ENCODE measurements around the gene DNAJB5.
"Not testable (repeated sequence)": the region's sequence is repeated elsewhere in the genome, so short reads cannot be mapped to it uniquely, and the experiment has no call there.

DNAJB5 gene

DNA sequence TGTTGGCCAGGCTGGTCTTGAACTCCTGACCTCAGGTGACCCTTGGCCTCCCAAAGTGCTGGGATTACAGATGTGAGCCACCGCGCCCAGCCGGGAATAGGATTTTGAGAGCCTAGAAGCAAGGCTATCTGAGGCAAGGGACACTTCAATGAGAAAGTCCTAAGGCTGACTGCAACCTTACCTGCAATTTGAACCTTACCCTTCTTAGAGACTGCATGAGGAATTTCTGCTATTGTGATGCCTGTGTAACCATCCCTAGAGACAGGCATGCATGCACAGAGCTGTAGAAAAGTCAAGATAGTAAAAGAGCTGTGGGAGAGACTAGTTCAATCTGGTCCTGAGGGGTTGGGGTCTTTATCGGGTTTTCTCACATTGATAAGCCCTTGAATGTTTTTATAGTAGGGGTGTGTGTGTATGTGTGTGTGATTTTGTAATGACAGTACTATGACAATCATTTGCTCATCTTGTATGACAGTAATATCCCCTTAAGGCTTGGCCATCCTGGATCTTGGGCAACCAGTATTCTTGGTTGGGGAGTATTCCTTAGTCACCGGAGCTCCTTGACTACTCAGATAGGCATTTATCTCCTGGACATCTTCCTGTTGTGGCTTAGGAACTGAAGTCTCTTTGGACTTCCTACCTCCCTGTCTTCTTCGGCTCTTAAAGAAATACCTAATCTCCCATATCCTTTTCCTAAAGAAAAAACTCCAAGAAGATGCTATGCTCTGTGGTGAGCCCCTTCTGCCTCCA is 11.2 kb downstream of the DNAJB5 start:
- DNase-seq (ENCODE audit: low spot score): no peak

DNA sequence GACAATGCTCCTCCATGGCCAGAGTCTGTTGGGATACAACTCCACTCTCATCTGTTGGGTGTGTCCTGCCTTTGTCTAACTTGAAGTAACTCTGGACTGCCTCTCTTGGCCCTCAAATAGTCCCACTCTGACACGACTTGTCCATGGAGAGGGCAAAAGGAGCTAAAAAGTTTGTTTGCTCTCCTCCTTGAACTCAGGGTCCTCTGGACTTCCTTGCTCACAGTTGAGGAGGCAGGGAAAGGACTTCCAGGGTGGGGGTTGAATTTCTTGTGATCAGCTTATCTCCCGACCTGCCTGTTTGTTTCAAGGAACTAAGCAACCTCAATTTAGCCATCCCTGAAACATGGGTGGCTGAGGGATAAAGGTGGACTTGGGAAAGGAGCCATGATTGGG is 11.7 kb downstream of the DNAJB5 start:
- DNase-seq (ENCODE audit: low spot score): no peak

DNA sequence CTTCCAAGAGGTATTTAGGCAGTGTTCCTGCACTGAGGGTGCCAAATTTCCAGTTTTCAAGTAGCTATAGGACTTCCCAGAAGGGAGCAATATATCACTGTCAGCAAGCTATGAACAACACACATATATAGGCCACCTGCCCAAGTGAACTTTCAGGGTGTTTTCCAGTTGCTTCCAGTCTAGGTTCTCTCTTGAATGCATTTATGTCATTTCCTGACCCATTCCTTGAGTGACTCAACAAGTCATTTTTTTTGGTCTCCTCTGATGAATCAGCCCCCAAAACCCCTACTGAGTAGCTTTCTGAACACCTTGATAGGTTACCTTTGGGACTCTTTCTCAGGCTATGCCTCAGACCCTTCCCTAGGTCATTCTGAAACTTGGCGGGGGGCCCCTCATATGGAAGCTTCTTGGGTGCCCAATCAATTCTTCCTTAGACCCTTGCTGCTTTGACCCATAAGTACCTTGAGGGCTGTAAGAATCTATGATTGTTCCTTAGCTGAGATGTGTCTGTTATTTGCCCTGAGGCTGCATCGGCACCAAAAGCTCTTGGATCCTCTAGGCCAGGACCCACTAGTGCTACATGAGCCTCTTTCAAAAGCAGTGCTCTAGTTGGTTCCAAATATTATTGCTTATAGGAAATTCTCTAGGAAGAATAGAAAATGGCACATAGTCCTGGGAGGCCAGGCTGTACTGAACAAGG is 12.4 kb downstream of the DNAJB5 start:
- DNase-seq (ENCODE audit: low spot score): no peak

DNA sequence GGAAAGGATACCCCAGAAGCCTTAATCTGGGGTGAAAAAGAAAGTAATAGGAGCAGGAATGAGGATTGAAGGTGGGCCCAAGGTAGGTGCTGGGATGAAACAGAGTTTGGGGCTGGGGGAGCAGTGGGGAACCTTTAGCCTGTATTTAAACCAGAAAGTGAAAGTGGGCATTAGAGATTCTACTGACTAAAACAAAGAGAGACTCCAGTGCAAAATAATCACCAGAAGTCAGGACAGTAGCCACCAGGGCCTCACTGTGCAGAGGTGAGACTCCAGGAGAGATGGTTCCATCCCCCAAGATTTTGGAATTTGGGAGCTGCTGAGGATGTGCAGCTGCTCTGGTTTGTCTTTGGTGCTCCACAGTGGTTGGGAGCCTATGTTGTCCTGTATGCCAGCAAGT is 13.1 kb downstream of the DNAJB5 start:
- no peak for DNase-seq (ENCODE audit: low spot score)

DNA sequence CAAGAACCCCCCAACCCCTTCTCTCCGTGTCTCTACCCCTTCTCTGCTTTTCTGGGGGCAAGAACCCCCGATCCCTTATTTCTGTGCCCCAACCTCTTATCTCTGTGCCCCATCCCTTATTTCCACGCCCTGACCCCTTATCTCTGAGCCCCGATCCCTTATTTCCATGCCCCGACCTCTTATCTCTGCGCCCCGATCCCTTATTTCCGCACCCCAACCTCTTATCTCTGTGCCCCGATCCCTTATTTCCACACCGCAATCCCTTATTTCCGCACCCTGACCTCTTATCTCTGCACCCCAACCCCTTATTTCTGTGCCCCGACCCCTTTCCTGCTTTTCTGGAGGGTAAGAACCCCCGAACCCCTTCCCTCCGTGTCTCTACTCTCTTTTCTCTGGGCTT is 14.8 kb downstream of the DNAJB5 start:
- not testable (repeated sequence) for DNase-seq (ENCODE audit: low spot score)

DNA sequence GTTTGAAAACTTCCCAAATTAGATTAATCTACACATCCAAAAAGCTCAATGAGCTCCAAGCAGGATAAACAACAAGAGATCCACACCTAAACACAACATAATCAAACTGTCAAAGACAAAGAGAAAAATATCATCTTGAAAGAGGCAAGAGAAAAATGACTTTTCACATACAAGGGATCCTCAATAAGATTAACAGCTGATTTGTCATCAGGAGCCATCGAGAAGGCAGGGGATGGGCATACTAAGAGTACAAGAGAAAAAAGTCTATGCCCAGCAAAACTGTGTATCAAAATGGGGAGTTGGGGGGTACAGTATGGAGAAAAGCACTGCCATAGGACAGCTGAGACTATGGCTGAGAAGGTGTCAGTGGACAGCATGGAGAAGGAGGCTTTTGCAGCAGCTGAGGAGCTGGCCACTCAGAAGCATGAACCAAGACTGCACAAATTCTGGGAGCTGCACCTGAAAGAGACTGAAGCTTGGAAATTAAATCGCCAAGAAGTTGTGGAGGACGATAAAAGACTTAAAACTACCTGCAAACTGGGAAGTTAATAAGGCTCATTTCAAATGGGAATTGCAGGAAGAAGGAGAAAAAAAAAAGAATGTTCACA is 20.9 kb downstream of the DNAJB5 start:
- no peak for DNase-seq (ENCODE audit: low spot score)

DNA sequence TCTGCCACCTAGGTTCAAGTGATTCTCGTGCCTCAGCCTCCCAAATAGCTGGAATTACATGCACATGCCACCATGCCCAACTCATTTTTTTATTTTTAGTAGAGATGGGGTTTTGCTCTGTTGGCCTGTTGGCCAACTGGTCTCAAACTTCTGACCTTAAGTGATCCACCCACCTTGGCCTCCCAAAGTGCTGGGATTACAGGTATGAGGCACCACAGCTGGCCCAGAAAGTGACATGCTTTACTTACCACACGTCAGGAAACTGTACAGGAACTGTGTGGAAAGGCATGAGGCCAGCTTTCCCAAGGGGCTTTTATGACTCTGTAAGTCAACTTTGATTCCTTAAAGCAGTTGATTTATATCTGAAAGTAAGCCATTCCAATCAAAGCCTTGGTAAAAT is 25.0 kb downstream of the DNAJB5 start:
- DNase-seq (ENCODE audit: low spot score): no peak

DNA sequence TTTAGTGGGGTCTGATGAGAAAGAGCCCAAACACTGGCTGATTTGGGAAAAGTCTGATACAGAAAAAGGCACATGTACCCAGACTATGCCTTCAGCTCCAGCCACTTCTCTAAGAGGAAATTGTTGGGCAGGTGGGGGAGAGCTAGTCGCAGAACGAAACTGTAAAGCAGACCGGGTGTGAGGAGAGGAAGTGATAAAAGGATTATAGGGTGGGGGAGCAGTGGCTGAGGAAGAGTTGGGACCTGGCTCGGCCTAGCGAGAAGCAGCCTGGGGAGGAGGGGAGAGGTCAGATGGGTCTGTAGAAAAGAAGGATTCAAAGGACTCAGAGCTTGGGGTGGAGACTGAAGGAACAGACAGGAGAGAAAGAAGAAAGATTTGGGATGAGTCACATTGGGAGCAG is 33.9 kb downstream of the DNAJB5 start:
- not testable (repeated sequence) for DNase-seq (ENCODE audit: low spot score)

DNA sequence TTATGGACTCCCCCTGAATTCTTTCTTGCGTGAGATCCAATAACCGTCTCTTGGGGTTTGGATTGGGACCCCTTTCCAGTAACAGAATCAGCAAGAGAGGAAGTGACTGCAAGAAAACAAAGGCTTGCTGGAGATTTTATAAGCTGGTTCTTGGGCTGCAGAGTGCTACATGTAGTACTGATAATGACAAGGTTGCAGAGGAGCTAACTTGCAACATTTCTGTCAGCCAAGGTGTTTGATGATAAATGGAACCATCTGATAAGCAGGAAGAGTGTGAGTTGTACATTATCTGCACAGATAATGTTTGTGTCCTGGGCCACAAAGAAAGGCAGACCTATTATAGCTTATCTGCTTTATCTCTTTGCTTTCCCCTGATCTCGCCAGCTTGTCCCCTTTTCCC is 37.1 kb downstream of the DNAJB5 start:
- DNase-seq (ENCODE audit: low spot score): no peak

DNA sequence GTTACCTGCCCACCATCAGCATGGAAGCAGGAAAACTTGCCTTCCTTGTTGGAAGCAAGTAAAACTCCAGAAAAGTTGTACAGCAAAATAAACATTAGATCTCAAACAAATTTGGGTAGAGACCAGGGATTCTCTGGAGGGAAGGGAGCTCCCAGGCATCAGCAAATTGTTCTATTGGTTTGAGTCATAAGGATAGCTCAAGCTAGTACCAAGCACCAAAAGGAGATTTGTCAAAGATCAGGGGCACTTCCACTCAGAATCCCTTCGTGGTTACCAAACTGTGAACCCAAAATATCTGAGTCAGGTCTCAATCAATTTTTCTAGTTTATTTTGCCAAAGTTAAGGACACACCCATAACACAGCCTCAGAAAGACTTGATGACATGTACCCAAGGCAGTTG is 37.8 kb downstream of the DNAJB5 start:
- no peak for DNase-seq (ENCODE audit: low spot score)

DNA sequence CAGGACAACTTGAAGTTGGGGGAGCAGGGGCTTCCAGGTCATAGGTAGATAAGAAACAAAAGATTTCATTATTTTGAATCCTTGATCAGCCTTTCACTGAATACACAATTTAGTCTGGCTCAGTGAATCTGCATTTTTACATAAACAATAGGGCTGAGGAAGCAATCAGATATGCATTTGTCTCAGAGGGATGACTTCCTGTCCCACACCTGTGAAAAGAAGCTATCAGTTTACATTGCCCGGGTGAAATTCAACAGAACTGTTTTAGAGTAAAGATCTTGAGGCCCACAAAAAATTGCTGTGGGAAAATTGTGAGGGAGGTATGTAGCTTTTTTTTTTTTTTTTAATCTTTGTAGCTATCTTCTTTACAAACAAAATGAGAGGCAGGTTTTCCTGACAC is 38.3 kb downstream of the DNAJB5 start:
- no peak for DNase-seq (ENCODE audit: low spot score)

DNA sequence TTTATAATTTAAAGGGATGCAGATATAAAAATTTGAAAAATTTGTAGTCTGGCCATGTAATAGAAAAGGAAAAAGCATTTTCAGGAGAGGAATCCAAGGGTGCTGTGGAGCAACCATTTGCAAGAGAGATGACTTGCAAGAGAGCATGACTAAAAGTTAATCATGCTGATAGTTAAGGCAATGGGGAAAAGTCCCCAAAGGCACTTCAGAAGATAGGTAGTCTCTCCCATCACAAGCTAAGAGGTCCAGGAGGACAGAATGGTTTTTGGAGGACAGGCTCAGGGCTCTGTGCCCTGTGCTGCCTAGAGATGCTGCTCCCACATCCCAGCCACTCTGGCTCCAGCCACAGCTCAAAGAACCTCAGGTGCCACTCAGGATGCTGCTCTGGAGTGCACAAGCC is 38.8 kb downstream of the DNAJB5 start:
- no peak for DNase-seq (ENCODE audit: low spot score)

DNA sequence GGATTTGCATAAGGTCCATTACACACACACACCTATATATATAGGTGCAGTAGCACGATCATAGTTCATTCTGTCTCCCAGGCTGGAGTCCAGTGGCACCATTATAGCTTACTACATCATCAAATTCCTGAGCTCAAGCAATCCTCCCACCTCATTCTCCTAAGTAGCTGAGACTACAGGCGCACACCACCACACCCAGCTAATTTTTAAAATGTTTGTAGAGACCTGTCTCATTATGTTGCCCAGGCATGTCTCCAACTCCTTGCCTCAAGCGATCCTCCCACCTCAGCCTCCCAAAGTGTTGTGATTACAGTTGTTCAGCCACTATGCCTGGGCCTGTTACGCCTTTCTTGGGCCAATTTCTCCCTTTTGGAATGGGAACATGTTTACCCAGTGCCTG is 39.7 kb downstream of the DNAJB5 start:
- DNase-seq (ENCODE audit: low spot score): no peak

DNA sequence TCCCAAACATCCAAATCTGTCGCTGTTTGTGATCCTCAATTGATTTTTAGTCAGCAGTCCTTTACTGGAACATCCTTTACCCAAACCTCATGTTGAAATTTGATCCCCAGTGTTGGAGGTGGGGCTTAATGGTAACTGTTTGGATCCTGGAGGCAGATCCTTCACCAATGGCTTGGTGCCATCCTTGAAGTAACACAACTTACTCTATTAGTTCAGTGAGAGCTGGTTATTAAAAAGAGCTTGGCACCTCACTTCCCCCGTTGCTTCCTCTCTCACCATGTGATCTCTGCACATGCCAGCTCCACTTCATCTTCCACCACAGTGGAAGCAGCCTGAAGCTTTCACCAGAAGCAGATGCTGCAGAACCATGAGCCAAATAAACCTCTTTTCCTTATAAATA is 40.3 kb downstream of the DNAJB5 start:
- no peak for DNase-seq (ENCODE audit: low spot score)

DNA sequence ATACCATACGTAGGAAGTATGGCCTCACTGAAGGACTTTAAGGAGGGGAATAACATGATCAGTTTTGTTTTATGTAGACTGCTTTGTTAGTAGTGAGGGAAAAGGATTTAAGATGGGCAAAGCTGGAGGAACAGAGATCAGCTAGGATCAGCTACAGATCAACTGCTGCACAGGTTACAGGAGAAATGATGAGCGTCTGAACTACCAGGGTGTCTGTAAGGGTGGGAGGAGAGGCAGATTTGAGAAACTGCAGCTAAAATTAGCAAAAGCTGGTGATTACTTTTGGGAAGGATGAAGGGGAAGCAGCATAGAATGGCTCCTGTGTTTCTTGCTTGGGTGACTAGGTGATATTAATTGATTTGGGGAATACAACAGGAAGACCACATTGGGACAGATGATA is 43.6 kb downstream of the DNAJB5 start:
- DNase-seq (ENCODE audit: low spot score): no peak

DNA sequence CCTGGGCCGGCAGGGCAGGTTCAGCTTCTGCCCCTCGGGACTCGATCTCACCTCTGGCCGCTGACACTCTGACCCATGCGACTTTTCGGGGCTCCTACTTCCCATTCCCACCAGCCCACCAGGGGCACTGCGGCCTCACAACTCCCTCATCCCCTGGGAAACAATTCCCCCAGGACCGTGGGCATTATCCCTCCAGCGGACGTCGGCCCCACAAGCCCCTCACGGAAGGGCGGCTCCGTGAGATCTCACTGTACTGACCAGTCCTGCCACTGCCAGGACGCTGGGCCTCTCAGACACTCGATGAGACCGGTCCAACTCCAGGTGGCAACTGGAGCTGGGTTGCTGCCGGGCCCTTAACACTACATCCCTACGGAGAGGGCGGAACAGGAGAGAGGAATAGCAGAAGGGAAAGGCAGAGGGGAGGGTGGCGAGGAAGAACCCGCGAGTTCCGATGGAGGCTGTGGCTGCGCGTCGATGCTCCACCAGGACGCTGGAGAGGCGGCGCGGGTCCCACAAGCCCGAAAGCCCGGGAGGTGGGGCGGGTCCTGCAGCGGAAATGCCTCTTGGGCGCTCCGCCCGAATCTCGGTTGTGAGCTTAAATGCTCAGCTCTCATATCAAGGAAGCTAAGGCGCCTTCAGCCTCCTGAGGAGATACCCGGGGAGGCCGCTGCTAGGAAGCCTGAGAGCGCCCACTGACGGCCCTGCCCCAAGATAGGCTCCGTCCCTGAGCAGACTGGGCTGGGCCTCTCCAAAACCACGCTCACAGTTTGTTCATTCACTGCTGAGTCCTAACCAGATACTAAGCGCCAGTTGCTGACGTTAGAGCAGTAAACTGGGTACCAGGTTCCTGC is 46.5 kb downstream of the DNAJB5 start:
- DNase-seq (ENCODE audit: low spot score): peak; percentile 21

DNA sequence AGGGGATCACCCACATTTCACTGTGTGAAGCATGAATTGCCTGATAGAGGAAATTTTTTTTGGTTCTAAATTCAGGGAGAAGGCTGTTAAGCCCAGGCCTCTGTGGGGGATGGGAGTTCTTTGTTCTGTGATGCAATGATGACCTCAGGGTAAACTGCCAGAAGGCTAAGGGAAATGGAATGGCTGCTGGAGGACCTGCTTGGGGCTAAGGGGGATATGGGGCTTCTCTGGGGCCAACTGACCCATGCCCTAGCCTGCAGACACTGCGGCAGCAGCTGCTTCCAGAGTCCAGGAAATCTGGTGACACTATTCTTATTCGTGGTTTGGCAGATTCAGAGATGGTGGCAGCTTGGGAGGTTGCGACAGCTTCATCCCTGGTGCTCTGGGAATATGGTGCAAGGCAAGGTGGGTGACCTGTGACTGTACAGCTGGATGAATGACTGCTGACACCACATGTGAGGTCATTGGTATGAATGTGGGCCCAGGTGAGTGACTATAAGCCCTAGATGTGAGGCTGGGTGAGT is 52.6 kb downstream of the DNAJB5 start:
- DNase-seq (ENCODE audit: low spot score): no peak

DNA sequence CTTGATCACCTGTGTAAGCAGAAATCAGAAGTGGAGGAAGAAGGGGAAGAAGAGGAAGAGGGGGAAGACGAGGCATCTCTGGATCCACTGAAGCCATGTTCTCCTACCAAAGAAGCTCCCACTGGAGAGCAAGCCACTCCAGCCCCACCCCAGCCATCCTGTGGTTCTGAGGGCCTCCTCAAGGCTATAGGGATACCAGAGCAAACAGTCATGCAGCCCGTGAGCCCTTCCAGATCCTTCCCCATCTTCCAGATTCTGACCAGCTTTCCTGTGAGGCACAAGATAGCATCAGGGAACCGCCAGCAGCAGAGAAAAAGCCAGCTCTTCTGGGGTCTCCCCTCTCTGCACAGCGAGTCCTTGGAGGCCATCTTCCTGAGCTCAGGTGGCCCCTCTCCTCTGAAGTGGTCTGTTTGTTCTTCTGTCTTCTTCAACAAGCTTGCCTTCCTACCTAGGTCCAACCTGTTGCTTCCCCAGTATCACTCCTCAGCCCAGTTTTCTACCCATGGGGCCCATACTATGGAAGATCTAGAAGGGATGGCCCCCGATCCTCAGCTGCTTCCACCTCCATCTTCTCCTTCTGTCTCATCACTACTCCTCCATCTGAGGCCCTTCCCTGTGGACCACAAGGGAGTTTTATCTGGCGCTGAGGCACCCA is 53.5 kb downstream of the DNAJB5 start:
- no peak for DNase-seq (ENCODE audit: low spot score)

DNA sequence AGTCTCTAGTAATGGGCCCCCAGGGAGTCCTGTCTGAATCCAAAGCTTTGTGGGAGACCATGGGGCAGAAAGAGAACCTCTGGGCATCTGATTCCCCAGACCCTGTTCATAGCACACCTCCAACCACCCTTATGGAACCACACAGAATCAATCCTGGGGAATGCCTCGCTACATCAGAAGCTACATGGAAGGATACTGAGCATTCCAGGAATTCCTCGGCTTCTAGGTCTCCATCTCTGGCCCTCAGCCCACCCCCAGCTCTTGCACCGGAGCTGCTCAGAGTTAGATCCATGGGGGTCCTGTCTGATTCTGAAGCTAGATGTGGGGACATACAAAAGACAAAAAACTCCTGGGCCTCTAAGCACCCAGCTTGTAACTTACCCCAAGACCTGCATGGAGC is 54.5 kb downstream of the DNAJB5 start:
- no peak for DNase-seq (ENCODE audit: low spot score)
